Measurements from ENCODE around the gene FAM3B.
"Not testable (repeated sequence)": the region's sequence is repeated elsewhere in the genome, so short reads cannot be mapped to it uniquely, and the experiment has no call there.

Gene FAM3B

GRCh38 chr21:41349126-41349525 lies 32.5 kb downstream of the FAM3B start:
- DNase-seq (ENCODE audit: extremely low read depth in 1 of 2, low read depth in 1 of 2) = no peak

GRCh38 chr21:41349619-41350390 lies 33.2 kb downstream of the FAM3B start:
- no peak for DNase-seq (ENCODE audit: extremely low read depth in 1 of 2, low read depth in 1 of 2)

DNA sequence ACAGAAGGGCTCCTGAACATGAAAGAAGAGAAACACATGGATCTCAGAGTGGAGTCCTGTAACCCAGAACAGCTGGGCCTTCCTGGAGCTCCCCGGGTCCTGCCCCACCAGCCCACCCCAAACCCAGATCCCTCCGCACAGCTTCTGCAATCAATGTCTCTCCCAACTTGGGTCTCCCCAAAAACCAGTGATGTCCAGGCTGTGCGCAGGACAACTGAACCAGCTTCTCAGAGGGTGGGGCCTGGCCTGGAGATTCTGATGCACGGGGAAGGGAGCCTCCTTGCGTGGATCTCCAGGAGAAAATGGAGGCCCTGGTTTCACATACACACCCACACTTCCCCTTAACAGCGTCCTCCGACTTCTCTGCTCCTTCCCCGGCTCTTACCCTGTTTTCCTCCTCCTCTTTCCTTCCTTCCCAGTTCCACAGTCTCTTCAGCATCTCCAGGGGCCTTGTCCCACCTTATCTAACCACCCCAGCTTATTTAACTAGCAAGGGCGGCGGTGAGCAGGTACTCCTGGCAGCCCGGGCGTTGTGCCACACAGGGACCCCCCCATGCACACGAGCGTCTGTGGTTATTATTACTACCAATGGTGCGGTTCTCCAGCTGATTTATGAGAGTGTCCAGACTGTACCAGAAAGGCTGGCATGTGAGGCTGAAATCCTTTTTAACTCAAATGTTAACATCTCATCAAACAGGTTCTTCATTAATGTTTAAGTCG lies 34.0 kb downstream of the FAM3B start:
- DNase-seq (ENCODE audit: extremely low read depth in 1 of 2, low read depth in 1 of 2) = no peak

GRCh38 chr21:41357546-41357945 lies 40.9 kb downstream of the FAM3B start:
- DNase-seq (ENCODE audit: extremely low read depth in 1 of 2, low read depth in 1 of 2) = no peak

- DNase-seq (ENCODE audit: extremely low read depth in 1 of 2, low read depth in 1 of 2) = no peak
These were observed 41.9 kb downstream of the FAM3B start for GRCh38 chr21:41358193-41359166.

DNA sequence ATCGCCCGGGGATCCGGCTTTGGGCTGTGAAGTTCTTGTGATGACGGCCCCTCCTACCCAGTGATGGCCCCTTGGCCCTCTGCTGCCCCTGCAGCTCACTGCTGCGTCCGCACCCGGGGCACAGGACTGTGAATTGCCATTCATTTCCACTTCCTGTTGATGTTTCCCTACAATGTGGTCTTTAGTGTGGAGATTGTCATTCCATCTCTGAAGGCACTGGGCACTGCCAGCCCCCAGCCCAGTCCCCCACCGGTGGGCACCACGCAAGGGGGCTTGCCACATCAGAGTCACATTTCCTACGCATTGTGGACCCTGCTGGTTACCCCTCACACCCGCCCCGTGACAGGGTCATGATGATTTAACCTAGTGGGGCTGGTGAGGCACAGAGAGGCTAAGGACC lies 42.7 kb downstream of the FAM3B start:
- no peak for DNase-seq (ENCODE audit: extremely low read depth in 1 of 2, low read depth in 1 of 2)

DNA sequence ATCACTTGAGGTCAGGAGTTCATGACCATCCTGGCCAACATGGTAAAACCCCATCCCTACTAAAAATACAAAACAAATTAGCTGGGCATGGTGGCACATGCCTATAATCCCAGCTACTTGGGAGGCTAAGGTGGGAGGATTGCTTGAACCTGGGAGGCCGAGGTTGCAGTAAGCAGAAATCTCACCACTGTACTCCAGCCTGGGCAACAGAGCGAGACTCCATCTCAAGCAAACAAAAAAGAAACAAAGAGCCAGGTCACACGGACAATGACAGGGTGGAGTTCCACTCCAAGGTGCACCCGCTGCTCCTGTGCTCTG lies 43.1 kb downstream of the FAM3B start:
- DNase-seq (ENCODE audit: extremely low read depth in 1 of 2, low read depth in 1 of 2) = not testable (repeated sequence)

DNA sequence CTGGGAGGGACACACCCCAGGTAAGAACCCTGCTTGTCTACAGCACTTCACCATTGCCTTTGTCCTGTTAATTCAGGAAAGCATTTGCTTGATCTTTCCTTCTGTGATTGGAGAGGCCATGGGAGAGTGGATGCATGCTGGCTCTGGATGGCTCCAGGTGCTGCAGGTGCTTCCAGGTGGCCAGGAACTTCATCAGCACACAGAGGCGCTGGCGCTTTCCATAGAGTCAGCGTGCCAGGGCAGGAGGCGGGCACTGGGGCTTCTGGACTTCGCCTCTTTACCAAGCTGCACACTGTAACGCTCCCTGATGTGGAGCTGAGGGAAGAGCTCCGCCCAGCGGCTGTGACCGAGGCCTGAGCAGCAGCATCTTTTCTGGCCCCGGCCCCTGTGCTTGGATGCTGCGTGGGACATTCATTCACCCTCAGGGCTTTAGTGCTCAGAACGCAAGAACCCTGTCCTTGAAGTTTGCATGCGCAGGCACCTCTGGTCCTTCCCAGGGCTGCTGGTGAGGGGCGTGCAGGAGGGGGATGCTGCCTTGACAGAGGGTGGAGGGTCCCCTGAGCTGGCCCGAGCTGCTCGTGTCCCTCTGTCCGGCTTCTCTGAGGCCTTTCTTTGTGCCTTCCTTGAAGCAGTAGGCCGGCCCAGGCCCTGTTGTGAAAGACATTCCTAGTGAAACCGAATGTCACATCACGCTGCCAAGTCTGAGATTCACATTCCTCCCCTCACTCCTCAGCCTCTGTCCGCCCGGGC lies 43.6 kb downstream of the FAM3B start:
- no peak for DNase-seq (ENCODE audit: extremely low read depth in 1 of 2, low read depth in 1 of 2)

DNA sequence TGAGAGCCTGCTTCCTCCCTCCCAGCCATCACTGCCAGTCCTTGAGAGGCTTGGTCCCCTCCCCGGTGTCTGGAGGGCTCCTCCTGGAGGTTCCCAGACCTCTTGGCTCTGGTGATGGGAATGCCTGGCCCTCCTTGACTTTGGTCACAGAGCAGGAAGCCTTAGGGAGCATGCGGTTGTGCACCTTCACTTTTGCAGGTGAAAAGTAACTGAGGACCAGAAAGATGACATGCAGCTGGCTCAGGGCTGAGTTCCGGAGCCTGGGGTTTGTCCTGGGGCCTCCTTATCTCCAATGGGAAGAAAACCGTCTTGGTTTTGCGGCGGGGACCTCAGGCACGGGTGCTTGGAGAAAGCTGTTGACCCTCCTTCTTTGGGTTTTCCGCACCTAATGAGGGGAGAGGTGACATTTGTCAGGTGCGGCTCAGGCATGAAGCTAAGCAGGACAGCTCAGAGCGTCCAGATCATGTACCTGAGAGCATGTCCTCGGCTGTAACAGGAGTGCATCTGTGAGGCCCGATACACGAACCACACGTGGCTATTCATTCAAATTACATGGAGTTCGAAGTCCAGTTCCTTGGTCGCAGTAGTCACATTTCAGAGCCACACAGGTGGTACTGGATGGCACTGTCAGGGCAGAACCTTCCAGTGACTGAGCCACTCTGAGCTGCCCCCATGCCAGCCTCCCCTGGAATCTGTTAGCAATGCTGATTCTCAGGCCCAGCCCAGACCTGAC lies 44.6 kb downstream of the FAM3B start:
- no peak for DNase-seq (ENCODE audit: extremely low read depth in 1 of 2, low read depth in 1 of 2)

GRCh38 chr21:41361786-41362604 lies 45.4 kb downstream of the FAM3B start, which contains the start of gene MX2:
MX2 (plus strand) TSS chr21:41362027; CDS start chr21:41376907, 14,880 bp downstream.
- DNase-seq (ENCODE audit: extremely low read depth in 1 of 2, low read depth in 1 of 2) = peak; percentile 28 to 64

- DNase-seq (ENCODE audit: extremely low read depth in 1 of 2, low read depth in 1 of 2) = no peak
These were observed 46.2 kb downstream of the FAM3B start for GRCh38 chr21:41362605-41363369.

DNA sequence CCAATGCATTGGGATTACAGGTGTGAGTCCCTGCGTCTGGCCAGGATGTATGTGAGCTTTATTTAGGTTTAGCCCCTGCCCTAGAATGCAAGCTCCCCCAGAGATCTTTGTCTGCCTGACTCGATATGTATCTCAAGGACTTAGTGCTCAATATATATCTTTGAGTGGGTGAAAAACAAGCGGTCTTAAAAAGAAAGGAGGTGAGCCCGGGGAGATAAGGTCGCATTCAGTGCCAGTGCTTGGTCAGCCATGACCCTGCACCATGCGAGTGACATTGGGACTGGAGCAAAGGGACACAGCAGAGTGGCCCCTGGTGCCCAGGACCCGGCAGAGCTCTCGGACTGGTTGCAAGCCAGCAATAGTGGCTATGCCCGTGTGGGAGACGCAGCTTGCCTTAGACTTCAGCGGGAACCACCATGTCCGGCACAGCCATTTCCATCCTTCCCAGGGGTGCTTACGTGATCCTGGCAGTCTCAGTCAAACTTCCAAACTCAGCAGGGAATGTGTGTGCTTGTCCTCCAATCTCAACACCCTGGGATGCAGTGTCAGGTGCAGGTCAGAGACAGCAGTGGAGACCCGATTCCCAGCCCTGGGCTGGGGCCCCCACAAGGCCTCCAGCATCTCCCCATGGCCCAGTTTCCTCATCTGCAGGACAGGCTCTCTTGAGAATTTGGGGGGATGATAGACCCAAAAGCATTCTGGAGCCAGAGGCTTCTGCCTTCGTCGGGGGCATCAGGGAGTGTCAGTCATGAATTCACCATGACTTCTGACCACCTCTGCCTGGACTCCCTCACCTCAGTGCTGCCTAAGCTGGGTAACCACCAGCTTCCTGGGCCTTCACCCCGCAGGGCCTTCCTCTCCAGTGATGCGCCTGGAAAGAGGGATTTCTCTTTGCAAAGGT lies 47.0 kb downstream of the FAM3B start:
- no peak for DNase-seq (ENCODE audit: extremely low read depth in 1 of 2, low read depth in 1 of 2)

DNA sequence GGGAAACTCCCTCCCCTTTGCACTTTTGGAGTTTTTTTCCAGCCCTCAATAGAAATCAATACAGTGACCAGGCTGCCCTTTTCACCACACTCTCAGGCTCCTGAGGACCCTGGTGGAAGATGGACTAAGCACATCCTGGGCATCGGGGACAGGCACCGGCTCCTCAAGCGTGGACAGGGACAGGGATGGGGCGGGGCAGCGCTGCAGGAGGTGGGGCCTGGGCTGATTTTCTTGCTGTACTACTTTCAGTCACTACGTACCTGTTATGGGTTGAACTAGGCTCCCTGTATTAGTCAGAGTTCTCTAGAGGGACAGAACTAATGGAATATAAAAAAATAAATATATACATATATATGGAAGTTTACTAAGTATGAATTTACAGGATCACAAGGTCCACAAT lies 47.7 kb downstream of the FAM3B start:
- no peak for DNase-seq (ENCODE audit: extremely low read depth in 1 of 2, low read depth in 1 of 2)

DNA sequence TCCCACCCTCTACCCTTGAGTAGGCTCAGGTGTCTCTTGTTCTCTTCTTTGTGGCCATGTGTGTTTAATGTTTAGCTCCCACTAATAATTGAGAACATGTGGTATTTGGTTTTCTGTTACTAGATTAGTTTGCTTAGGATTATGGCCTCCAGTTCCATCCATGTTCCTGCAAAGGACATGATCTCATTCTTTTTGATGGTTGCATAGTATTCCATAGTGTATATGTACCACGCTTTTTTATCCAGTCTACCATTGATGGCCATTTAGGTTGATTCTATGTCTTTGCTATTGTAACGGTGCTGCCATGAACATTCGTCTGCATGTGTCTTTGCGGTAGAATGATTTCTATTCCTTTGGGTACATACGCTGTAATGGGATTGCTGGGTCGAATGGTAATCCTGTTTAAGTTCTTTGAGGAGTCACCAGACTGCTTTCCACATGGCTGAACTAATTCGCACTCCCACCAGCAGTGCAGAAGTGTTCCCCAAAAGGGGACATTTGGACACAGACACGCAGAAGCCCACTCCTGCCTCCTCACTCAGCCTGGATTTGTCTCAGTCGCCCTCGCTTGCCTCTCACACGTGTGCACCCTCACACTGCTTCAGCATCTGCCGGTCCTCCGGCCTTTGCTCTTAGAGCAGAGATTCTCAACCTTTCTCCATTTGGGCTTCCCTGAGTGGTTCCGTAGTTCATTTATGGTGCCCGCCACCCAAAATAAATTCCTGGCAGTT lies 48.9 kb downstream of the FAM3B start:
- no peak for DNase-seq (ENCODE audit: extremely low read depth in 1 of 2, low read depth in 1 of 2)

GRCh38 chr21:41366522-41367151 lies 50.0 kb downstream of the FAM3B start:
- no peak for DNase-seq (ENCODE audit: extremely low read depth in 1 of 2, low read depth in 1 of 2)

GRCh38 chr21:41367301-41367944 lies 50.8 kb downstream of the FAM3B start:
- DNase-seq (ENCODE audit: extremely low read depth in 1 of 2, low read depth in 1 of 2) = no peak

Measured in stimulated activated CD8-positive, alpha-beta memory T cell treated with anti-CD3 and anti-CD28 coated beads, Interleukin-7, amount 100 ng/mL, for 48 hours (primary cell).